DMS114 treated with DMSO at 0.1 percent for 48 hours (cell line): ENCODE results near the gene MCTP1.

Experiments
- DNase-seq: peaks from one replicate; lab custom pipeline; 2025; ENCODE audit not compliant: unreplicated experiment; lab: John Stamatoyannopoulos, UW

The MCTP1 gene

GRCh38 chr5:94674490-94675382 lies 610.2 kb downstream of the MCTP1 start:
- no peak for DNase-seq

DNA sequence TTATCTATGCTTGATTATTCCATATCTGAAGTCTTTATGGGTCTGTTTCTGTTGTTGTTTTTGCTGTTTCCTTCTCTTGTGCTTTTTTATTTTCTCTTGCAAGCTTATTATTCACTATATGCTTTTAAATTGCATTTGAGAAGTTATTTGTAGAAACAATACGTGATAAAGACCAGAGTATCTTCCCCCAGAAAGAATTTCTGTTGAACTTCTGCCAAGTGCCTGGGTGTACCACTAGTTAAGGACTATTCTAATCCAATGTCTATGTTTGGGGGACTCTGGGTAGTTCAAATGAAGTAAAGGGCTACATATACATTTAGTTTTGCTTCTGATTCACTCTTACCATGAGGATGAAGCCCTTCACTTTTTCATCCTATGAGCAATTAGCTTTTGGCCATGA lies 612.1 kb downstream of the MCTP1 start:
- DNase-seq: no peak

DNA sequence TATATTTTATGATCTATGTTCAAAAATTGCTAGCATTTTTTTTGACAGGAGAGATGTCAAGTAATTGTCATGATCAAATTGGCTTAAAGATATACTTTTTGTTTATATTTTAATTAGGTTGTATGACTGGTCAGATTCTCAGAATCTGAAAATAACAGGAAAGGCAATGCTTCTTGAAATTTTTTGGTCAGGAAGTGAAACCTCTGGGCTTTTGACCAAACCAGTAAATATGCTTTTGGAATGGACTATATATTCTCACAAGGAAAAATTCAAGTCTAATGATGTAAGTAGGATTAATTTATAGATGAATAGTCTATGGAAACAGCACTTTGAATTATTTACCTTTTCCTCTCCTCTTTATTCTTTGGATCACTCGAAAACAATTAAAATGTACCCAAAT lies 614.2 kb downstream of the MCTP1 start:
- no peak for DNase-seq

DNA sequence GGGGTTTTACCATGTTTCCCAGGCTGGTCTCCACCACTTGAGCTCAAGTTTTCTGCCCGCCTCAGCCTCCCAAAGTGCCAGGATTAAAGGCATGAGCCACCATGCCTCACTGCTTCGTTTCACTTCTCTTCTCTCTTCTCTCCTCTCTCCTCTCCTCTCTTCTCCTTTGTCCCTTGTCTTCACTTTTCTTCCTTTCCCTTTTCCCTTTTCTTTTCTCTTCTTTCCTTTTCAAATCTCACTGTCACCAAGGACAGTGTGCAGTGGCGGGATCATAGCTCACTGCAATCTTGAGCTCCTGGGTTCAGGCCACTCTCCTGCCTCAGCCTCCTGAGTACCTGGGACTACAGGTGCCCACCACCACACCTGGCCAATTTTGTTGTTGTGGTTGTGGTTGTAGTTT lies 617.0 kb downstream of the MCTP1 start:
- no peak for DNase-seq

DNA sequence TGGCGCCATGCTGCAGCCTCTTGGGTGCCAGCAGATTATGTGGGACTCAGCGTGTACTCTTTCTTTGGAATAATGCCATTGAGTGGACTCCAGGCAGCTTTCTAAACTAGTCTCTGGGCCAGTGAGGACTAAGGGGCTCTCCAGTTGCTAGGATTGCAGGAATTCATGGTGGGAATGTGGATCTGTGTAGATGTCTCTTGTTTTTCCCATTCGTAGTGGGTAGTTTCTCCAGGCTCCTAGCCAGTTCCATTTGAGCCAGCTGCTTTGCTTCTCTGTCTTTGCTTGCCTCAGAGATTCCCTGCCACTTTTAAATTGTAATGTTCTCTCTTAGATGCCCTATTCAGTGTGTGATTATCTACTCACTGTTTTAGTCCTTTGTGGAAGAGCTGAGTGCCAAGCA lies 623.8 kb downstream of the MCTP1 start:
- no peak for DNase-seq

DNA sequence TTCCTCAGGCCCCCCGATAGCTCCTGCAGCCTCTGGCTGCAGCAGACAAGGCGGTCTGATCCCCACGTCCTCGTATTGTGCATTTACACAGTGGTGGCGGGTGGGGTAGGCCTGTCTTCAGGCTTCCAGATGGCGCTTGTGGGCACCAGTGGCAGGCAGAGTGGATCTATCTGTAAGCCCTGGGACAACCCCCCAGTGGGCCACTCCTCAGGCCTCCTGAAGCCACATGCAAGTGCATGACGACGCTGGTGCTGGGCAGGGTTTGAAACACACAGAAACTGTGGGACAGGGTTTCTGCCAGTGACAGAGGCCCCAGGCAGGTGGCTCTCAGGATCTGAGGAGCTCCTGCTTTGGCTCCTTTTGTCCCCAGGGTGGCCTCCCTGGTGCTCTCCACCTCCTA lies 624.4 kb downstream of the MCTP1 start:
- DNase-seq: no peak

DNA sequence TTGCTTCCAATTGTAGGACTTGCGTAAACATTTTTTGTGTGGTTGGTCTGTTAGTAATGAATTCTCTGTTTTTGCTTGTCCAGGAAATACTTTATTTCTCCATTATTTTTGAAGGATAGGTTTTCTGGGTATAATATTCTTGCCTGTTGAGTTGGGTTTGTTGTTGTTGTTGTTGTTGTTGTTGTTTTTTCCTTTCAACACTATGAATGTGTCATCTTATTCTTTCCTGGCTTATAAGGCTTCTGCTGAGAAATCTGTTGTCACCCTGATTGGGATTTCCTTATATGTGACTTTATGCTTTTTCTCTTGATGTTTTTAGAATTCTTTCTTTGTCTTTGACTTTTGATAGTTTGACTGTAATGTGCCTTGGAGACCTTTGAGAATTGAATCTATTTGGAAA lies 626.6 kb downstream of the MCTP1 start:
- DNase-seq: no peak
